ENCODE results near the gene SIRPA. TPM values are rescaled to one million over a fixed set of nuclear protein-coding genes. Genes with fewer than 3 reads are reported as not detected.

SIRPA gene
- total RNA-seq, 1 donor from 2014 or later = 35.5 TPM

GRCh38 chr20:1927217-1927616 lies 32.0 kb downstream of the SIRPA start:
- Histone ChIP-seq H2AFZ (ENCODE audit: low read depth, low read length) (no peak overlapping the region), H3K4me2 (ENCODE audit: low read length) (no peak overlapping the region), H3K27ac (ENCODE audit: low read depth, low read length) (no peak overlapping the region), H3K79me2 (ENCODE audit: insufficient read depth, low read length) (no peaks in the 10 kb centered on the region), H3K9ac (ENCODE audit: low read length) (no peak overlapping the region), H3K4me3 (ENCODE audit: insufficient read depth, low read depth, low read length) (no peak overlapping the region), H4K20me1 (ENCODE audit: insufficient read depth, low read length) (peaks cover 14% of the 10 kb centered on the region), H3K27me3 (ENCODE audit: insufficient read depth, low read length) (no peaks in the 10 kb centered on the region), H3K9me3 (ENCODE audit: insufficient read depth, low read depth, low read length) (no peaks in the 10 kb centered on the region), H3K36me3 (ENCODE audit: insufficient read depth, low read length) (peaks cover 2% of the 10 kb centered on the region), H3K4me1 (ENCODE audit: insufficient read depth, low read length) (no peaks in the 10 kb centered on the region)
- no peak overlapping the region for H3K4me3 Mint-ChIP-seq (ENCODE audit: unreplicated experiment)
- TF ChIP-seq CTCF (IDR thresholded peaks at IDR 0.05; ENCODE audit: insufficient read depth, low read depth, low read length) (no peak), EZH2 (IDR thresholded peaks at IDR 0.05; ENCODE audit: insufficient read depth, low read length) (no peak)
- H3K27ac Mint-ChIP-seq (ENCODE audit: unreplicated experiment) = no peak overlapping the region
- no peak for FAIRE-seq
- peaks cover 45% of the 10 kb centered on the region for H3K36me3 Mint-ChIP-seq (ENCODE audit: low read depth, unreplicated experiment)
- H3K27me3 Mint-ChIP-seq (ENCODE audit: low read depth, unreplicated experiment) = no peaks in the 10 kb centered on the region
- DNase-seq (ENCODE audit: low read depth) = no peak
- H3K4me1 Mint-ChIP-seq (ENCODE audit: low read depth, unreplicated experiment) = no peaks in the 10 kb centered on the region
- H3K9me3 Mint-ChIP-seq (ENCODE audit: unreplicated experiment) = no peaks in the 10 kb centered on the region

- Histone ChIP-seq H3K36me3 (ENCODE audit: insufficient read depth, low read length) (peaks cover 2% of the 10 kb centered on the region), H3K9ac (ENCODE audit: low read length) (no peak overlapping the region), H3K4me1 (ENCODE audit: insufficient read depth, low read length) (peaks cover under 1% of the 10 kb centered on the region), H3K4me3 (ENCODE audit: insufficient read depth, low read depth, low read length) (no peak overlapping the region), H2AFZ (ENCODE audit: low read depth, low read length) (no peak overlapping the region), H4K20me1 (ENCODE audit: insufficient read depth, low read length) (peaks cover 18% of the 10 kb centered on the region), H3K9me3 (ENCODE audit: insufficient read depth, low read depth, low read length) (no peaks in the 10 kb centered on the region), H3K27me3 (ENCODE audit: insufficient read depth, low read length) (no peaks in the 10 kb centered on the region), H3K79me2 (ENCODE audit: insufficient read depth, low read length) (no peaks in the 10 kb centered on the region), H3K4me2 (ENCODE audit: low read length) (no peak overlapping the region), H3K27ac (ENCODE audit: low read depth, low read length) (no peak overlapping the region)
- FAIRE-seq (no peak), DNase-seq (ENCODE audit: low read depth) (no peak)
- Mint-ChIP-seq H3K9me3 (ENCODE audit: unreplicated experiment) (no peaks in the 10 kb centered on the region), H3K36me3 (ENCODE audit: low read depth, unreplicated experiment) (peaks cover 41% of the 10 kb centered on the region), H3K27me3 (ENCODE audit: low read depth, unreplicated experiment) (no peaks in the 10 kb centered on the region), H3K27ac (ENCODE audit: unreplicated experiment) (no peak overlapping the region), H3K4me1 (ENCODE audit: low read depth, unreplicated experiment) (no peaks in the 10 kb centered on the region), H3K4me3 (ENCODE audit: unreplicated experiment) (peak overlapping the region; percentile 30)
- TF ChIP-seq CTCF (IDR thresholded peaks at IDR 0.05; ENCODE audit: insufficient read depth, low read depth, low read length) = no peak
These were observed 32.9 kb downstream of the SIRPA start for GRCh38 chr20:1928154-1928553.

GRCh38 chr20:1928782-1929181 lies 33.6 kb downstream of the SIRPA start:
- Mint-ChIP-seq H3K36me3 (ENCODE audit: low read depth, unreplicated experiment) (peaks cover 35% of the 10 kb centered on the region), H3K4me3 (ENCODE audit: unreplicated experiment) (no peak overlapping the region), H3K9me3 (ENCODE audit: unreplicated experiment) (no peaks in the 10 kb centered on the region), H3K27me3 (ENCODE audit: low read depth, unreplicated experiment) (no peaks in the 10 kb centered on the region), H3K4me1 (ENCODE audit: low read depth, unreplicated experiment) (peaks cover 2% of the 10 kb centered on the region), H3K27ac (ENCODE audit: unreplicated experiment) (no peak overlapping the region)
- peaks cover 2% of the 10 kb centered on the region for H3K36me3 ChIP-seq (ENCODE audit: insufficient read depth, low read length)
- no peak overlapping the region for H3K4me2 ChIP-seq (ENCODE audit: low read length)
- H2AFZ ChIP-seq (ENCODE audit: low read depth, low read length) = no peak overlapping the region
- H3K27ac ChIP-seq (ENCODE audit: low read depth, low read length) = no peak overlapping the region
- DNase-seq (ENCODE audit: low read depth) (no peak), FAIRE-seq (no peak)
- H4K20me1 ChIP-seq (ENCODE audit: insufficient read depth, low read length) = peaks cover 12% of the 10 kb centered on the region
- H3K4me1 ChIP-seq (ENCODE audit: insufficient read depth, low read length) = peaks cover 6% of the 10 kb centered on the region
- H3K9ac ChIP-seq (ENCODE audit: low read length) = no peak overlapping the region
- no peaks in the 10 kb centered on the region for H3K27me3 ChIP-seq (ENCODE audit: insufficient read depth, low read length)
- H3K4me3 ChIP-seq (ENCODE audit: insufficient read depth, low read depth, low read length) = no peak overlapping the region
- H3K9me3 ChIP-seq (ENCODE audit: insufficient read depth, low read depth, low read length) = no peaks in the 10 kb centered on the region
- H3K79me2 ChIP-seq (ENCODE audit: insufficient read depth, low read length) = no peaks in the 10 kb centered on the region
- no peak for TF ChIP-seq EZH2 (IDR thresholded peaks at IDR 0.05; ENCODE audit: insufficient read depth, low read length)
- TF ChIP-seq CTCF (IDR thresholded peaks at IDR 0.05; ENCODE audit: insufficient read depth, low read depth, low read length) = no peak
